HepG2 (cell line): ENCODE measurements around the gene ROS1. TPM values are rescaled to one million over a fixed set of nuclear protein-coding genes. Genes with fewer than 3 reads are reported as not detected.
A peak's percentile ranks its signal among the peaks of the same experiment; 100 is the strongest.

Source experiments
- BRCA1 ChIP-seq: sonication (generic); formaldehyde crosslinking; IDR thresholded peaks from 2 replicates; pipeline ENCODE4 v1.4.0; 2020; ENCODE audit warnings: missing genetic modification reagents
- CEBPG ChIP-seq: IDR thresholded peaks from 2 replicates; pipeline ENCODE4 v1.6.1; 2016
- ELF4 ChIP-seq: sonication (generic); formaldehyde crosslinking; IDR thresholded peaks from 2 replicates; pipeline ENCODE4 v1.5.0; 2020; ENCODE audit warnings: missing genetic modification reagents, mild to moderate bottlenecking, moderate library complexity, borderline replicate concordance
- FOXA3 ChIP-seq: IDR thresholded peaks from 2 replicates; pipeline ENCODE4 v1.6.1; 2016; ENCODE audit warnings: missing genetic modification reagents, missing compliant biosample characterization
- FOXJ3 ChIP-seq: sonication (generic); formaldehyde crosslinking; IDR thresholded peaks from 2 replicates; pipeline ENCODE4 v1.4.0; 2020; ENCODE audit warnings: missing genetic modification reagents, mild to moderate bottlenecking, borderline replicate concordance
- GFI1 ChIP-seq: sonication (generic); formaldehyde crosslinking; IDR thresholded peaks from 2 replicates; pipeline ENCODE4 v1.5.0; 2020; ENCODE audit warnings: missing genetic modification reagents, mild to moderate bottlenecking, borderline replicate concordance
- MATR3 ChIP-seq: sonication (generic); formaldehyde crosslinking; IDR thresholded peaks from 2 replicates; pipeline ENCODE4 v1.4.0; 2020; ENCODE audit warnings: missing genetic modification reagents
- NCOA1 ChIP-seq: sonication (generic); formaldehyde crosslinking; IDR thresholded peaks from 2 replicates; pipeline ENCODE4 v1.9.0; 2021; ENCODE audit warnings: missing genetic modification reagents
- NCOA5 ChIP-seq: sonication (generic); formaldehyde crosslinking; IDR thresholded peaks from 2 replicates; pipeline ENCODE4 v1.4.0; 2020; ENCODE audit warnings: missing genetic modification reagents
- NFYB ChIP-seq: sonication (generic); formaldehyde crosslinking; IDR thresholded peaks from 2 replicates; pipeline ENCODE4 v1.4.0; 2020; ENCODE audit warnings: missing genetic modification reagents
- RBFOX2 ChIP-seq: fragments of 200-400 bp; formaldehyde crosslinking; IDR thresholded peaks from 2 replicates; pipeline ENCODE4 v1.6.1; 2017; ENCODE audit warnings: low read depth, mild to moderate bottlenecking, low read length
- REXO4 ChIP-seq: sonication (generic); formaldehyde crosslinking; IDR thresholded peaks from 2 replicates; pipeline ENCODE4 v1.8.0; 2022; ENCODE audit warnings: missing genetic modification reagents, mild to moderate bottlenecking, borderline replicate concordance
- SYNCRIP ChIP-seq: fragments of 200-400 bp; formaldehyde crosslinking; IDR thresholded peaks from 2 replicates; pipeline ENCODE4 v1.6.1; 2018; ENCODE audit warnings: mild to moderate bottlenecking, low read depth, low read length; ENCODE audit not compliant: insufficient read depth
- ZNF225 ChIP-seq: sonication (generic); formaldehyde crosslinking; IDR thresholded peaks from 2 replicates; pipeline ENCODE4 v1.4.0; 2020; ENCODE audit warnings: mild to moderate bottlenecking, missing genetic modification reagents
- ZNF350 ChIP-seq: sonication (generic); formaldehyde crosslinking; IDR thresholded peaks from 2 replicates; pipeline ENCODE4 v1.4.0; 2020; ENCODE audit warnings: mild to moderate bottlenecking, low read depth, missing genetic modification reagents, borderline replicate concordance
- ZNF383 ChIP-seq: sonication (generic); formaldehyde crosslinking; IDR thresholded peaks from 2 replicates; pipeline ENCODE4 v1.4.0; 2020; ENCODE audit warnings: missing genetic modification reagents, mild to moderate bottlenecking, borderline replicate concordance
- ZNF605 ChIP-seq: sonication (generic); formaldehyde crosslinking; IDR thresholded peaks from 2 replicates; pipeline ENCODE4 v1.8.0; 2022; ENCODE audit warnings: mild to moderate bottlenecking, missing genetic modification reagents
- ZNF614 ChIP-seq: IDR thresholded peaks from 2 replicates; pipeline ENCODE4 v1.6.1; 2018; ENCODE audit warnings: missing biosample characterization, missing genetic modification reagents, inconsistent platforms, borderline replicate concordance
- ZSCAN21 ChIP-seq: sonication (generic); formaldehyde crosslinking; IDR thresholded peaks from 2 replicates; pipeline ENCODE4 v1.8.0; 2022; ENCODE audit warnings: mild to moderate bottlenecking, missing genetic modification reagents, moderate library complexity, borderline replicate concordance
- polyA plus RNA-seq, 8 experiments: library from polyadenylated mRNA; depleted of rRNA in 3 of 8; stranded (reverse) in 7 of 8; unstranded in 1 of 8; fragments of >200 nt; fragmentation: Illumina TruSeq in 4 of 8; extraction: Trizol in 4 of 8; gene quantifications; 2 replicates each; pipeline versions ENCODE4 v1.2.1 to v1.2.3, GENCODE V29; 2011 to 2016; ENCODE audit warnings: low read depth in 4 of 8, missing spikeins in 1 of 8, mixed read lengths in 1 of 8; ENCODE audit not compliant: insufficient read depth in 1 of 8
- total RNA-seq, 5 experiments: library from RNA; depleted of rRNA; stranded (reverse); fragments of >200 nt; fragmentation: Illumina TruSeq; extraction: Trizol; gene quantifications; 2 replicates each; pipeline ENCODE4 v1.2.3, GENCODE V29; 2016; ENCODE audit warnings: low read depth in 1 of 5
- TF ChIP-seq, protein P1 (sequence below): IDR thresholded peaks from 2 replicates; pipeline ENCODE4 v1.6.1; 2018; ENCODE audit warnings: missing genetic modification reagents, mild to moderate bottlenecking, missing compliant biosample characterization
- TF ChIP-seq, protein P2 (sequence below): sonication (generic); formaldehyde crosslinking; IDR thresholded peaks from 2 replicates; pipeline ENCODE4 v1.4.0; 2020; ENCODE audit warnings: missing genetic modification reagents, borderline replicate concordance
- TF ChIP-seq, protein P3 (sequence below): IDR thresholded peaks from 2 replicates; pipeline ENCODE4 v1.4.0; 2020; ENCODE audit warnings: mild to moderate bottlenecking, missing genetic modification reagents

Gene ROS1
- total and polyA plus RNA-seq, 2 of the 13 experiments (the other 11 are each of a cell fraction or from before 2014, with no cell fraction given): not detected

DNA sequence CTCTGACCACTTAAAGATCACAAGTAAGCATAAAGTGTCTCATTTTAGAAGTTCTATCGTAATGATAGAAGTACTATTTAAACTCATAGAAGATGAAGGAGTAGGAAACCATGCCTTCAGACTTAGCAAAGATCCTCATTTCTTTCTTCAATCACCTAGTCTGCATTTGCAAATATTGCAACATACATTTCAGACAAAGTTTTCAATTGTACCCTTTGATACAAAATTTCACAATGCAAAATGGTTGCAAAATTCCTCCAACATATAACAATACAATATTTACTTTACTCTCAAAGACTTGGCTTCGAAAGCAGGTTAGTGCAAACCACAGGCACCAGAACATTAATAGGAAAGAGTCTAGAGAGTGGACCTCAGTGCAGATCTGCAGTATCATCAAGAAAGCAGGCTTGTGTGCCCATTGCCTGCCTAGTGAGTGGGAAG is 16.1 kb upstream of the ROS1 start (continued):
- TF ChIP-seq REXO4 (CRISPR knock-in tag) (no peak), BRCA1 (CRISPR knock-in tag) (no peak), CEBPG (CRISPR knock-in tag) (peak; percentile 99), NCOA5 (CRISPR knock-in tag) (0 out of 2 replicates have a peak, but pooled peaks have one; percentile 37), NCOA1 (CRISPR knock-in tag) (no peak), FOXJ3 (peak; percentile 98), SYNCRIP (no peak), MATR3 (no peak), ZNF350 (no peak), NFYB (CRISPR knock-in tag) (no peak), GFI1 (CRISPR knock-in tag) (peak; percentile 50; the same call in 1 of the 2 replicates), ZNF225 (no peak), ZSCAN21 (CRISPR knock-in tag) (no peak), ZNF383 (CRISPR knock-in tag) (no peak), RBFOX2 (no peak), ZNF605 (CRISPR knock-in tag) (no peak), FOXA3 (CRISPR knock-in tag) (peak; percentile 98), ELF4 (CRISPR knock-in tag) (no peak), ZNF614 (CRISPR knock-in tag) (peak; percentile 96)
- TF ChIP-seq, protein P1, sequence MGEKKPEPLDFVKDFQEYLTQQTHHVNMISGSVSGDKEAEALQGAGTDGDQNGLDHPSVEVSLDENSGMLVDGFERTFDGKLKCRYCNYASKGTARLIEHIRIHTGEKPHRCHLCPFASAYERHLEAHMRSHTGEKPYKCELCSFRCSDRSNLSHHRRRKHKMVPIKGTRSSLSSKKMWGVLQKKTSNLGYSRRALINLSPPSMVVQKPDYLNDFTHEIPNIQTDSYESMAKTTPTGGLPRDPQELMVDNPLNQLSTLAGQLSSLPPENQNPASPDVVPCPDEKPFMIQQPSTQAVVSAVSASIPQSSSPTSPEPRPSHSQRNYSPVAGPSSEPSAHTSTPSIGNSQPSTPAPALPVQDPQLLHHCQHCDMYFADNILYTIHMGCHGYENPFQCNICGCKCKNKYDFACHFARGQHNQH (CRISPR knock-in tag): peak; percentile 55; the same call in 1 of the 2 replicates
- TF ChIP-seq, protein P2, sequence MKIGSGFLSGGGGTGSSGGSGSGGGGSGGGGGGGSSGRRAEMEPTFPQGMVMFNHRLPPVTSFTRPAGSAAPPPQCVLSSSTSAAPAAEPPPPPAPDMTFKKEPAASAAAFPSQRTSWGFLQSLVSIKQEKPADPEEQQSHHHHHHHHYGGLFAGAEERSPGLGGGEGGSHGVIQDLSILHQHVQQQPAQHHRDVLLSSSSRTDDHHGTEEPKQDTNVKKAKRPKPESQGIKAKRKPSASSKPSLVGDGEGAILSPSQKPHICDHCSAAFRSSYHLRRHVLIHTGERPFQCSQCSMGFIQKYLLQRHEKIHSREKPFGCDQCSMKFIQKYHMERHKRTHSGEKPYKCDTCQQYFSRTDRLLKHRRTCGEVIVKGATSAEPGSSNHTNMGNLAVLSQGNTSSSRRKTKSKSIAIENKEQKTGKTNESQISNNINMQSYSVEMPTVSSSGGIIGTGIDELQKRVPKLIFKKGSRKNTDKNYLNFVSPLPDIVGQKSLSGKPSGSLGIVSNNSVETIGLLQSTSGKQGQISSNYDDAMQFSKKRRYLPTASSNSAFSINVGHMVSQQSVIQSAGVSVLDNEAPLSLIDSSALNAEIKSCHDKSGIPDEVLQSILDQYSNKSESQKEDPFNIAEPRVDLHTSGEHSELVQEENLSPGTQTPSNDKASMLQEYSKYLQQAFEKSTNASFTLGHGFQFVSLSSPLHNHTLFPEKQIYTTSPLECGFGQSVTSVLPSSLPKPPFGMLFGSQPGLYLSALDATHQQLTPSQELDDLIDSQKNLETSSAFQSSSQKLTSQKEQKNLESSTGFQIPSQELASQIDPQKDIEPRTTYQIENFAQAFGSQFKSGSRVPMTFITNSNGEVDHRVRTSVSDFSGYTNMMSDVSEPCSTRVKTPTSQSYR (CRISPR knock-in tag): peak; percentile 58; the same call in 1 of the 2 replicates
- TF ChIP-seq, protein P3, sequence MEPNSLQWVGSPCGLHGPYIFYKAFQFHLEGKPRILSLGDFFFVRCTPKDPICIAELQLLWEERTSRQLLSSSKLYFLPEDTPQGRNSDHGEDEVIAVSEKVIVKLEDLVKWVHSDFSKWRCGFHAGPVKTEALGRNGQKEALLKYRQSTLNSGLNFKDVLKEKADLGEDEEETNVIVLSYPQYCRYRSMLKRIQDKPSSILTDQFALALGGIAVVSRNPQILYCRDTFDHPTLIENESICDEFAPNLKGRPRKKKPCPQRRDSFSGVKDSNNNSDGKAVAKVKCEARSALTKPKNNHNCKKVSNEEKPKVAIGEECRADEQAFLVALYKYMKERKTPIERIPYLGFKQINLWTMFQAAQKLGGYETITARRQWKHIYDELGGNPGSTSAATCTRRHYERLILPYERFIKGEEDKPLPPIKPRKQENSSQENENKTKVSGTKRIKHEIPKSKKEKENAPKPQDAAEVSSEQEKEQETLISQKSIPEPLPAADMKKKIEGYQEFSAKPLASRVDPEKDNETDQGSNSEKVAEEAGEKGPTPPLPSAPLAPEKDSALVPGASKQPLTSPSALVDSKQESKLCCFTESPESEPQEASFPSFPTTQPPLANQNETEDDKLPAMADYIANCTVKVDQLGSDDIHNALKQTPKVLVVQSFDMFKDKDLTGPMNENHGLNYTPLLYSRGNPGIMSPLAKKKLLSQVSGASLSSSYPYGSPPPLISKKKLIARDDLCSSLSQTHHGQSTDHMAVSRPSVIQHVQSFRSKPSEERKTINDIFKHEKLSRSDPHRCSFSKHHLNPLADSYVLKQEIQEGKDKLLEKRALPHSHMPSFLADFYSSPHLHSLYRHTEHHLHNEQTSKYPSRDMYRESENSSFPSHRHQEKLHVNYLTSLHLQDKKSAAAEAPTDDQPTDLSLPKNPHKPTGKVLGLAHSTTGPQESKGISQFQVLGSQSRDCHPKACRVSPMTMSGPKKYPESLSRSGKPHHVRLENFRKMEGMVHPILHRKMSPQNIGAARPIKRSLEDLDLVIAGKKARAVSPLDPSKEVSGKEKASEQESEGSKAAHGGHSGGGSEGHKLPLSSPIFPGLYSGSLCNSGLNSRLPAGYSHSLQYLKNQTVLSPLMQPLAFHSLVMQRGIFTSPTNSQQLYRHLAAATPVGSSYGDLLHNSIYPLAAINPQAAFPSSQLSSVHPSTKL (CRISPR knock-in tag): peak; percentile 100
